RWPE1 (cell line): Measurements from ENCODE around the gene PPIL4.

Experiments used
- CTCF ChIA-PET: fragments of 350-600 bp; sonication (Branson Sonifier 250); formaldehyde crosslinking; extraction: SDS; loops from one replicate; lab custom pipeline; 2021; lab: Yijun Ruan, JAX
- POLR2A ChIA-PET: fragments of 400-600 bp; formaldehyde crosslinking; extraction: SDS; loops from one replicate; lab custom pipeline; 2020; ENCODE audit warnings: antibody characterized with exemption; ENCODE audit not compliant: low non-redundant PET; lab: Yijun Ruan, JAX
- DNase-seq: peaks from one replicate; pipeline ENCODE4 v3.0.0; 2012; ENCODE audit warnings: low spot score
- H3K27ac ChIP-seq: fragments of 450-650 bp; 2 replicates; pipeline ENCODE4 v1.5.1; 2017
- CTCF ChIP-seq: fragments of 450-650 bp; conservative IDR thresholded peaks from 2 replicates; pipeline ENCODE4 v1.5.1; 2017; ENCODE audit warnings: low read depth, mild to moderate bottlenecking

PPIL4 gene

GRCh38 chr6:149545754-149546471 lies at the start of gene PPIL4:
TSS of gene PPIL4 (minus strand) at chr6:149546043. CDS start at chr6:149546005, 38 bp downstream.
- POLR2A ChIA-PET, result interaction anchor here (0.6 kb wide), 2 partner anchors 169 to 1844 kb away, joined by 4 read pairs; no protein-coding TSS in a partner anchor

GRCh38 chr6:149593408-149593807 lies 47.6 kb upstream of the PPIL4 start:
- TF ChIP-seq CTCF, result no peak
- ChIA-PET CTCF (interaction anchor here (0.5 kb wide), 2 partner anchors 11 to 22 kb away, joined by 3 read pairs; no protein-coding TSS in a partner anchor), POLR2A (no interaction called here)
- no peak overlapping the region for H3K27ac ChIP-seq
- DNase-seq, result no peak

More at GRCh38 chr6:149545754-149546471, at the start of gene PPIL4:
- CTCF ChIA-PET, result interaction anchor here (0.7 to 1.0 kb wide), 3 partner anchors 11 to 249 kb away, joined by 3 read pairs; no protein-coding TSS in a partner anchor
- peak; percentile 91 for DNase-seq
- peak; percentile 88 for TF ChIP-seq CTCF
- peak within 1 kb of the TSS; percentile 97 for H3K27ac ChIP-seq

- no peak for DNase-seq
- ChIA-PET POLR2A (no interaction called here), CTCF (interaction anchor here (0.5 kb wide), 1 partner anchor 22 kb away, joined by 3 read pairs; no protein-coding TSS in a partner anchor)
- no peak for TF ChIP-seq CTCF
- H3K27ac ChIP-seq, result no peak overlapping the region
Measured at GRCh38 chr6:149592983-149593382, 47.1 kb upstream of the PPIL4 start.

- CTCF ChIA-PET, result interaction anchor here (0.5 kb wide), 1 partner anchor 26 kb away, joined by 3 read pairs; no protein-coding TSS in a partner anchor
- POLR2A ChIA-PET, result no interaction called here
- no peak for DNase-seq
- no peak for TF ChIP-seq CTCF
- no peak overlapping the region for H3K27ac ChIP-seq
Measured at GRCh38 chr6:149586149-149586548, 40.3 kb upstream of the PPIL4 start.

GRCh38 chr6:149581349-149581748 lies 35.5 kb upstream of the PPIL4 start:
- no peak overlapping the region; the same call in 1 of the 2 replicates for H3K27ac ChIP-seq
- DNase-seq, result no peak
- ChIA-PET CTCF (no interaction called here), POLR2A (no interaction called here)
- TF ChIP-seq CTCF, result no peak

- no peak for TF ChIP-seq CTCF
- peak; percentile 43 for DNase-seq
- ChIA-PET CTCF (no interaction called here), POLR2A (no interaction called here)
- no peak overlapping the region; the same call in 1 of the 2 replicates for H3K27ac ChIP-seq
Measured at GRCh38 chr6:149580880-149581279, 35.0 kb upstream of the PPIL4 start.
